Measurements from ENCODE around the gene LRFN4.

DNA sequence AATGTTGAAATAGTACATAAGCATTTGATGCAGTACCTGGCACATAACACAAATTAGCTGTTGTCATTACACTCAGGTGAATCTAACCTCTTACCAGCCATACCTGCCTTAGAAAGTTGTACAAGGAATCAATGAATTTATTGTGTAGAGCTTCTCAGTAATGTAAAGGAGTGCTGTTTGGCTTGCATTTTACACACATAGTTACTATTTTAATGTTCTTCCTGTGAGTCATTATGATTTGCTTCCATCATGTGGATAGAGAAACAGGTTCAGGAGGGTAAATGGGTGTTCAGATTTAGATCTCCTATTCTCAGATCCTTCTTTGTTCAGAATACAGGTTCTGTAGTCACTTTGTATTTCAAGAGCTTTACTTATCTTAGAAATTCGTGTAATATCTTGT is 41.2 kb upstream of the LRFN4 start:
- TF ChIP-seq, protein P1, sequence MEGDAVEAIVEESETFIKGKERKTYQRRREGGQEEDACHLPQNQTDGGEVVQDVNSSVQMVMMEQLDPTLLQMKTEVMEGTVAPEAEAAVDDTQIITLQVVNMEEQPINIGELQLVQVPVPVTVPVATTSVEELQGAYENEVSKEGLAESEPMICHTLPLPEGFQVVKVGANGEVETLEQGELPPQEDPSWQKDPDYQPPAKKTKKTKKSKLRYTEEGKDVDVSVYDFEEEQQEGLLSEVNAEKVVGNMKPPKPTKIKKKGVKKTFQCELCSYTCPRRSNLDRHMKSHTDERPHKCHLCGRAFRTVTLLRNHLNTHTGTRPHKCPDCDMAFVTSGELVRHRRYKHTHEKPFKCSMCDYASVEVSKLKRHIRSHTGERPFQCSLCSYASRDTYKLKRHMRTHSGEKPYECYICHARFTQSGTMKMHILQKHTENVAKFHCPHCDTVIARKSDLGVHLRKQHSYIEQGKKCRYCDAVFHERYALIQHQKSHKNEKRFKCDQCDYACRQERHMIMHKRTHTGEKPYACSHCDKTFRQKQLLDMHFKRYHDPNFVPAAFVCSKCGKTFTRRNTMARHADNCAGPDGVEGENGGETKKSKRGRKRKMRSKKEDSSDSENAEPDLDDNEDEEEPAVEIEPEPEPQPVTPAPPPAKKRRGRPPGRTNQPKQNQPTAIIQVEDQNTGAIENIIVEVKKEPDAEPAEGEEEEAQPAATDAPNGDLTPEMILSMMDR (IDR thresholded peaks at IDR 0.05), result no peak
- TF ChIP-seq, protein P2, sequence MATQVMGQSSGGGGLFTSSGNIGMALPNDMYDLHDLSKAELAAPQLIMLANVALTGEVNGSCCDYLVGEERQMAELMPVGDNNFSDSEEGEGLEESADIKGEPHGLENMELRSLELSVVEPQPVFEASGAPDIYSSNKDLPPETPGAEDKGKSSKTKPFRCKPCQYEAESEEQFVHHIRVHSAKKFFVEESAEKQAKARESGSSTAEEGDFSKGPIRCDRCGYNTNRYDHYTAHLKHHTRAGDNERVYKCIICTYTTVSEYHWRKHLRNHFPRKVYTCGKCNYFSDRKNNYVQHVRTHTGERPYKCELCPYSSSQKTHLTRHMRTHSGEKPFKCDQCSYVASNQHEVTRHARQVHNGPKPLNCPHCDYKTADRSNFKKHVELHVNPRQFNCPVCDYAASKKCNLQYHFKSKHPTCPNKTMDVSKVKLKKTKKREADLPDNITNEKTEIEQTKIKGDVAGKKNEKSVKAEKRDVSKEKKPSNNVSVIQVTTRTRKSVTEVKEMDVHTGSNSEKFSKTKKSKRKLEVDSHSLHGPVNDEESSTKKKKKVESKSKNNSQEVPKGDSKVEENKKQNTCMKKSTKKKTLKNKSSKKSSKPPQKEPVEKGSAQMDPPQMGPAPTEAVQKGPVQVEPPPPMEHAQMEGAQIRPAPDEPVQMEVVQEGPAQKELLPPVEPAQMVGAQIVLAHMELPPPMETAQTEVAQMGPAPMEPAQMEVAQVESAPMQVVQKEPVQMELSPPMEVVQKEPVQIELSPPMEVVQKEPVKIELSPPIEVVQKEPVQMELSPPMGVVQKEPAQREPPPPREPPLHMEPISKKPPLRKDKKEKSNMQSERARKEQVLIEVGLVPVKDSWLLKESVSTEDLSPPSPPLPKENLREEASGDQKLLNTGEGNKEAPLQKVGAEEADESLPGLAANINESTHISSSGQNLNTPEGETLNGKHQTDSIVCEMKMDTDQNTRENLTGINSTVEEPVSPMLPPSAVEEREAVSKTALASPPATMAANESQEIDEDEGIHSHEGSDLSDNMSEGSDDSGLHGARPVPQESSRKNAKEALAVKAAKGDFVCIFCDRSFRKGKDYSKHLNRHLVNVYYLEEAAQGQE (IDR thresholded peaks at IDR 0.05; ENCODE audit: insufficient read depth in 1 of 2, low read depth in 2 of 2, low read length in 1 of 2), result no peak
- no peak for TF ChIP-seq POLR2AphosphoS5 (IDR thresholded peaks at IDR 0.05; ENCODE audit: low read depth, low read length)
- no peak for TF ChIP-seq SIN3A (IDR thresholded peaks at IDR 0.05; ENCODE audit: borderline replicate concordance, insufficient read depth, low read depth, low read length)
- TF ChIP-seq TCF7L2 (IDR thresholded peaks at IDR 0.05; ENCODE audit: low read depth, low read length), result no peak
